A673 (cell line): ENCODE data around the gene MX2.

Experiments used
- CTCF ChIP-seq: fragments of 300-800, 200-600 bp; sonication (generic); conservative IDR thresholded peaks from 2 replicates; pipeline ENCODE4 v1.5.1; 2017; ENCODE audit warnings: low read depth, mild to moderate bottlenecking, antibody characterized with exemption, low read length, moderate library complexity, mixed read lengths
- EZH2 ChIP-seq: fragments of 200-600 bp; sonication (generic); IDR thresholded peaks from 2 replicates; pipeline ENCODE4 v1.6.1; 2017; ENCODE audit warnings: borderline replicate concordance, low read depth, mild to moderate bottlenecking, mixed read lengths, antibody characterized with exemption, low read length; ENCODE audit not compliant: poor library complexity, severe bottlenecking

- TF ChIP-seq CTCF (no peak), EZH2 (no peak)
Observed at GRCh38 chr21:41429305-41429704, 67.5 kb downstream of the MX2 start.
